B cell (primary cell): ENCODE data around the gene PNLIPRP1. TPM values are rescaled to one million over a fixed set of nuclear protein-coding genes. Genes with fewer than 3 reads are reported as not detected.

Experiments
- ATAC-seq: fragments of 200-7000 bp; cut with Tn5 transposase; one replicate; pipeline ENCODE4 v1.10.0; 2021; ENCODE audit warnings: low read depth, mild to moderate bottlenecking, moderate number of reproducible peaks, moderate library complexity
- CTCF ChIA-PET: fragments of 350-600 bp; sonication (Branson Sonifier 250); formaldehyde crosslinking; loops from one replicate; lab custom pipeline; 2021; ENCODE audit warnings: antibody characterized with exemption, inconsistent platforms; lab: Charles Lee
- POLR2A ChIA-PET: fragments of 350-600 bp; sonication (Branson Sonifier 250); formaldehyde crosslinking; loops from one replicate; lab custom pipeline; 2021; ENCODE audit warnings: antibody characterized with exemption; lab: Charles Lee
- DNase-seq: peaks from one replicate; pipeline ENCODE4 v3.0.0; 2013
- H2AFZ ChIP-seq: 2 replicates; pipeline ENCODE4 v1.6.1; 2012; ENCODE audit warnings: mild to moderate bottlenecking, low read depth, low read length; ENCODE audit not compliant: insufficient read depth, poor library complexity, severe bottlenecking
- H3K27ac ChIP-seq, 2 donors: 1 replicate in 1 of 2; 2 replicates in 1 of 2; pipeline ENCODE4 v1.5.1; 2012 to 2013; ENCODE audit warnings: low read length in 2 of 2, mild to moderate bottlenecking in 2 of 2, moderate library complexity in 1 of 2
- H3K27me3 ChIP-seq, 4 experiments: fragments of 200-600 bp in 1 of 4; sonication (generic) in 1 of 4; replicated peaks in 1 of 4; 1 replicate in 2 of 4; 2 replicates in 2 of 4; pipeline versions ENCODE4 v1.6.1 to v1.7.0; 2013 to 2016; ENCODE audit warnings: low read length in 3 of 4, mild to moderate bottlenecking in 2 of 4, mixed read lengths in 1 of 4, moderate library complexity in 1 of 4; ENCODE audit not compliant: insufficient read depth in 4 of 4, control insufficient read depth in 3 of 4; ENCODE audit errors: control extremely low read depth in 1 of 4
- H3K36me3 ChIP-seq, 2 experiments: replicated peaks in 1 of 2; 1 replicate in 1 of 2; 2 replicates in 1 of 2; pipeline versions ENCODE4 v1.6.1 to v1.7.1; 2013; ENCODE audit warnings: low read length in 1 of 2; ENCODE audit not compliant: insufficient read depth in 2 of 2, control insufficient read depth in 1 of 2; ENCODE audit errors: control extremely low read depth in 1 of 2, extremely low read depth in 1 of 2
- H3K4me1 ChIP-seq, 2 donors: fragments of 200-600 bp in 1 of 2; sonication (generic) in 1 of 2; 1 replicate in 1 of 2; 2 replicates in 1 of 2; pipeline versions ENCODE4 v1.5.1 to v1.6.1; 2013 to 2017; ENCODE audit warnings: low read length in 2 of 2; ENCODE audit not compliant: control insufficient read depth in 2 of 2, insufficient read depth in 2 of 2
- H3K4me2 ChIP-seq: replicated peaks from 2 replicates; pipeline ENCODE3; 2012; ENCODE audit warnings: mild to moderate bottlenecking, low read depth, low read length; ENCODE audit not compliant: poor library complexity, severe bottlenecking
- H3K4me3 ChIP-seq, 5 experiments: fragments of 200-600 bp in 1 of 5; sonication (generic) in 1 of 5; 1 replicate in 3 of 5; 2 replicates in 2 of 5; pipeline versions ENCODE4 v1.5.1 to v1.7.0; 2011 to 2016; ENCODE audit warnings: low read length in 4 of 5, mild to moderate bottlenecking in 4 of 5, low read depth in 2 of 5, control low read depth in 1 of 5, moderate library complexity in 1 of 5; ENCODE audit not compliant: insufficient read depth in 1 of 5; ENCODE audit errors: control extremely low read depth in 1 of 5, extremely low read depth in 1 of 5
- H3K79me2 ChIP-seq: fragments of 200-600 bp; sonication (generic); one replicate; pipeline ENCODE4 v1.6.0; 2016; ENCODE audit warnings: low read length; ENCODE audit not compliant: control insufficient read depth, insufficient read depth
- H3K9ac ChIP-seq: fragments of 200-600 bp; sonication (generic); 2 replicates; pipeline ENCODE4 v1.6.1; 2017; ENCODE audit warnings: mild to moderate bottlenecking, low read length, moderate library complexity
- H3K9me3 ChIP-seq, 3 donors: one replicate each; pipeline versions ENCODE4 v1.6.1 to v1.7.1; 2013; ENCODE audit warnings: low read length in 2 of 3; ENCODE audit not compliant: control insufficient read depth in 2 of 3, insufficient read depth in 1 of 3; ENCODE audit errors: control extremely low read depth in 1 of 3
- H4K20me1 ChIP-seq: 2 replicates; pipeline ENCODE4 v1.6.0; 2012; ENCODE audit warnings: mild to moderate bottlenecking, low read length; ENCODE audit not compliant: insufficient read depth, control insufficient read depth, poor library complexity, severe bottlenecking
- H3K27ac Mint-ChIP-seq: one replicate; pipeline ENCODE4 v1.8.0; 2021; ENCODE audit warnings: mixed read lengths
- H3K27me3 Mint-ChIP-seq: one replicate; pipeline ENCODE4 v1.8.0; 2021; ENCODE audit warnings: mixed read lengths
- H3K4me1 Mint-ChIP-seq: one replicate; pipeline ENCODE4 v1.8.0; 2021; ENCODE audit warnings: mixed read lengths
- H3K4me3 Mint-ChIP-seq: one replicate; pipeline ENCODE4 v1.8.0; 2021; ENCODE audit warnings: mixed read lengths
- H3K9me3 Mint-ChIP-seq: one replicate; pipeline ENCODE4 v1.8.0; 2022; ENCODE audit warnings: mixed read lengths; ENCODE audit not compliant: insufficient read depth
- EZH2 ChIP-seq: IDR thresholded peaks from 2 replicates; pipeline ENCODE4 v1.6.1; 2012; ENCODE audit warnings: borderline replicate concordance, low read depth, mild to moderate bottlenecking, moderate library complexity, low read length; ENCODE audit not compliant: insufficient read depth, poor library complexity, severe bottlenecking
- WGBS: methylation state at CpG from one replicate; pipeline ENCODE4 v1.1.5; 2013; ENCODE audit warnings: missing lambda C conversion rate; ENCODE audit not compliant: insufficient coverage; 5-methylcytosine and 5-hydroxymethylcytosine counted together
- intact Hi-C: fragments of 100-400 bp; cut with micrococcal nuclease; formaldehyde crosslinking; loops from one replicate; pipeline ENCODE4 v1.10.0; 2022
- polyA plus RNA-seq: library from polyadenylated mRNA; depleted of rRNA; stranded (reverse); fragments of >200 nt; gene quantifications from 2 replicates; pipeline ENCODE4 v1.2.3, GENCODE V29; 2012
- total RNA-seq, 2 donors: library from RNA; stranded (reverse); fragments of 120-200 nt in 1 of 2; gene quantifications; 1 replicate in 1 of 2; 2 replicates in 1 of 2; pipeline versions ENCODE4 v1.2.3 to v1.2.4, GENCODE V29; 2013 to 2022
- TF ChIP-seq, protein P1 (sequence below): fragments of 200-600 bp; IDR thresholded peaks from one replicate; pipeline ENCODE4 v1.8.0; 2022; ENCODE audit warnings: antibody characterized with exemption, mild to moderate bottlenecking

PNLIPRP1 gene
- total and polyA plus RNA-seq, 2 donors (not counting 1 experiment from before 2014, with no cell fraction given) = not detected

DNA sequence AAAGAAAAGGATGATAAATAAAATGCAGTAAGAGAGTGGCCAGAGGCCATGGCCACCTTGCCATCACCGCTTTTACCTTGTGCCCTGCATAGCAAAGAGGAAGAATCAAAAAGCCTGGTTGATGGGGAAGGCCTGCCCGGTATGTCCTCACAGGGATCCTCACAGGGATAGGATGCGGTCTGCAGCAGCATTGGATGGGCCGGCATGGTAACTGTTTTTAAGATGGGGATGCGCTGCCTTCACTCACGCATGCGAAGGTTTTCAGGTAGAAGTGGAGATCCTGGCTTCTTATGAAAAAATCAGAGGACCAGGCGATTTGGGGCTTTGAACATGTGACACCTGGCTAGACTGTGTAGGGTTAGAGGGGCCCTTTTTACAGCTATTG lies 42.4 kb downstream of the PNLIPRP1 start:
- Histone ChIP-seq H3K27me3 (no peaks in the 10 kb centered on the region), H3K36me3 (no peaks in the 10 kb centered on the region), H3K4me2 (no peak overlapping the region), H3K79me2 (no peaks in the 10 kb centered on the region), H3K9me3 (peaks cover 0 to 6% (median 0%) of the 10 kb centered on the region in 3 donors), H3K27ac (no peak overlapping the region), H4K20me1 (no peaks in the 10 kb centered on the region), H3K9ac (no peak overlapping the region), H3K4me3 (no peak overlapping the region), H2AFZ (no peak overlapping the region), H3K4me1 (no peaks in the 10 kb centered on the region)
- CTCF ChIA-PET = no interaction called here
- ATAC-seq (no peak), DNase-seq (no peak)
- no peak for TF ChIP-seq EZH2
- TF ChIP-seq, protein P1, sequence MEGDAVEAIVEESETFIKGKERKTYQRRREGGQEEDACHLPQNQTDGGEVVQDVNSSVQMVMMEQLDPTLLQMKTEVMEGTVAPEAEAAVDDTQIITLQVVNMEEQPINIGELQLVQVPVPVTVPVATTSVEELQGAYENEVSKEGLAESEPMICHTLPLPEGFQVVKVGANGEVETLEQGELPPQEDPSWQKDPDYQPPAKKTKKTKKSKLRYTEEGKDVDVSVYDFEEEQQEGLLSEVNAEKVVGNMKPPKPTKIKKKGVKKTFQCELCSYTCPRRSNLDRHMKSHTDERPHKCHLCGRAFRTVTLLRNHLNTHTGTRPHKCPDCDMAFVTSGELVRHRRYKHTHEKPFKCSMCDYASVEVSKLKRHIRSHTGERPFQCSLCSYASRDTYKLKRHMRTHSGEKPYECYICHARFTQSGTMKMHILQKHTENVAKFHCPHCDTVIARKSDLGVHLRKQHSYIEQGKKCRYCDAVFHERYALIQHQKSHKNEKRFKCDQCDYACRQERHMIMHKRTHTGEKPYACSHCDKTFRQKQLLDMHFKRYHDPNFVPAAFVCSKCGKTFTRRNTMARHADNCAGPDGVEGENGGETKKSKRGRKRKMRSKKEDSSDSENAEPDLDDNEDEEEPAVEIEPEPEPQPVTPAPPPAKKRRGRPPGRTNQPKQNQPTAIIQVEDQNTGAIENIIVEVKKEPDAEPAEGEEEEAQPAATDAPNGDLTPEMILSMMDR = no peak
- Mint-ChIP-seq H3K27ac (no peak overlapping the region), H3K27me3 (peaks cover 6% of the 10 kb centered on the region), H3K9me3 (no peaks in the 10 kb centered on the region), H3K4me1 (no peaks in the 10 kb centered on the region), H3K4me3 (no peak overlapping the region)
- WGBS = 100% methylated on average over 7 of the region's 8 CpGs
- intact Hi-C loops = no loop called here
- POLR2A ChIA-PET = no interaction called here

DNA sequence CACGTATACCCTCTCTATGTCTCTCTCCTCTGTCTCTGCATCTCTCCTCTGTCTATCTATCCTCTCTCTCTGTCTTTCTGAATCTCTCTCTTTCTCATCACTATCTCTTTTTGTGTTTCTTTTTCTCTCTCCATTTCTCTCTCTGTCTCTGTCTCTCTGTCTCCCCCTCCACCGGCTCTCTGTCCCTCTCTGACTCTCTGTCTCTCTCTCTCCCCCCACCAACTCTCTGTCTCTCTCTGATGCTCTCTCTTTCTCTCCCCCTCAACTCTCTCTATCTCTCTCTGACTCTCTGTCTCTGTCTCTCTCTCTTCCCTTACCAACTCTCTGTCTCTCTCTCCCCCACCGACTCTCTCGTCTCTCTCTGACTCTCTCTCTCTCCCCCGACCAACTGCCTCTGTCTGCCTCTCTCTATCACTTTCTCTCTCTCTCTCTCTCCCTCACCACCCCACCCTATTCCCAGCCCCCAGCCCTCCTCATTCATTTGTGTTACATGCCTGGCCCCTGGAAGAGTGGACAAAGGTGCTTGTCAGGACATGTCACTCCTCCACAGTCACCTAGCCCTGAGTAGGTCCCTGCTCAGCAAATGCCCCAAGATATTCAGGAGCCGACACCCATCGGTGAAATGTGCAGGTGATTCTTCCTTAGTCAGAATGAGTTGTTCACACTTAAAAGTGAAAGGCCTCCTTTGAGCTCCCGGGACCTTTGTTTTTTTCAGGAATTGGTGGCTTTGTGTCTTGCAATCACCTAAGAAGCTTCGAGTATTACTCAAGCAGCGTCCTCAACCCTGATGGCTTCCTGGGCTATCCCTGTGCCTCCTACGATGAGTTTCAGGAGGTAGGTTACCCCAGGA lies 43.6 kb downstream of the PNLIPRP1 start:
- Mint-ChIP-seq H3K27ac (no peak overlapping the region), H3K27me3 (peaks cover under 1% of the 10 kb centered on the region), H3K4me3 (no peak overlapping the region), H3K4me1 (no peaks in the 10 kb centered on the region), H3K9me3 (no peaks in the 10 kb centered on the region)
- Histone ChIP-seq H3K9ac (no peak overlapping the region), H4K20me1 (no peaks in the 10 kb centered on the region), H3K27me3 (no peaks in the 10 kb centered on the region), H3K4me3 (no peak overlapping the region), H2AFZ (no peak overlapping the region), H3K9me3 (peaks cover 0 to 6% (median 0%) of the 10 kb centered on the region in 3 donors), H3K36me3 (no peaks in the 10 kb centered on the region), H3K4me2 (no peak overlapping the region), H3K27ac (no peak overlapping the region), H3K4me1 (no peaks in the 10 kb centered on the region), H3K79me2 (no peaks in the 10 kb centered on the region)
- WGBS = 91% methylated on average over 9 of the region's 11 CpGs
- CTCF ChIA-PET = no interaction called here
- DNase-seq = no peak
- TF ChIP-seq EZH2 = no peak
- intact Hi-C loops = no loop called here
- POLR2A ChIA-PET = no interaction called here
- no peak for ATAC-seq
